SK-N-SH (cell line): ENCODE data around the gene BCL11A. TPM values are rescaled to one million over a fixed set of nuclear protein-coding genes. Genes with fewer than 3 reads are reported as not detected.

ENCODE experiments used
- CTCF ChIA-PET: fragments of 300-600, 350-600 bp; formaldehyde crosslinking; extraction: SDS; loops from one replicate; lab custom pipeline; 2021; lab: Yijun Ruan, JAX
- POLR2A ChIA-PET: fragments of 350-600 bp; sonication (Branson Sonifier 250); formaldehyde crosslinking; extraction: SDS; loops from one replicate; lab custom pipeline; 2020; ENCODE audit warnings: antibody characterized with exemption, inconsistent platforms; lab: Yijun Ruan, JAX
- DNase-seq: peaks from one replicate; pipeline ENCODE4 v3.0.0; 2012
- H2AFZ ChIP-seq: fragments of 200-600 bp; sonication (generic); 2 replicates; pipeline ENCODE4 v1.8.1; 2016; ENCODE audit warnings: antibody characterized with exemption, mild to moderate bottlenecking, low read depth
- H3F3A ChIP-seq: fragments of 200-600 bp; sonication (generic); replicated peaks from 2 replicates; pipeline ENCODE3; 2016; ENCODE audit warnings: antibody characterized with exemption, mild to moderate bottlenecking; ENCODE audit not compliant: insufficient read depth
- H3K27ac ChIP-seq, 2 experiments: fragments of 200-500 bp in 1 of 2; fragments of 200-600 bp in 1 of 2; sonication (Bioruptor generic) in 1 of 2; sonication (generic), shearing (Covaris generic) in 1 of 2; 2 replicates each; pipeline versions ENCODE4 v1.5.1 to v1.6.1; 2014 to 2016; ENCODE audit warnings: low read depth in 2 of 2, inconsistent platforms in 1 of 2, low read length in 1 of 2, mild to moderate bottlenecking in 1 of 2, mixed read lengths in 1 of 2
- H3K27me3 ChIP-seq: fragments of 200-600 bp; sonication (generic), shearing (Covaris generic); 2 replicates; pipeline ENCODE4 v1.6.1; 2016; ENCODE audit warnings: mixed run types; ENCODE audit not compliant: insufficient read depth
- H3K36me3 ChIP-seq, 2 experiments: fragments of 200-500 bp in 1 of 2; fragments of 200-600 bp in 1 of 2; sonication (Bioruptor generic) in 1 of 2; sonication (generic) in 1 of 2; replicated peaks in 1 of 2; 2 replicates each; pipeline versions ENCODE3 to v1.5.1; 2014 to 2016; ENCODE audit warnings: low read length in 1 of 2, mild to moderate bottlenecking in 1 of 2; ENCODE audit not compliant: insufficient read depth in 2 of 2, control insufficient read depth in 1 of 2
- H3K4me1 ChIP-seq, 2 experiments: fragments of 200-500 bp in 1 of 2; fragments of 200-600 bp in 1 of 2; sonication (Bioruptor generic) in 1 of 2; sonication (generic), shearing (Covaris generic) in 1 of 2; 2 replicates each; pipeline versions ENCODE4 v1.5.1 to v1.6.1; 2014 to 2016; ENCODE audit warnings: low read depth in 1 of 2, low read length in 1 of 2, mixed run types in 1 of 2; ENCODE audit not compliant: insufficient read depth in 2 of 2, control insufficient read depth in 1 of 2
- H3K4me2 ChIP-seq: fragments of 200-600 bp; sonication (generic), shearing (Covaris generic); 2 replicates; pipeline ENCODE4 v1.6.1; 2017; ENCODE audit warnings: mixed run types
- H3K4me3 ChIP-seq, 2 experiments: fragments of 200-500 bp in 1 of 2; fragments of 200-600 bp in 1 of 2; sonication (Bioruptor generic) in 1 of 2; sonication (generic), shearing (Covaris generic) in 1 of 2; 2 replicates each; pipeline versions ENCODE4 v1.5.1 to v1.8.1; 2014 to 2016; ENCODE audit warnings: low read depth in 2 of 2, inconsistent platforms in 1 of 2, low read length in 1 of 2, mild to moderate bottlenecking in 1 of 2, mixed read lengths in 1 of 2, moderate library complexity in 1 of 2
- H3K79me2 ChIP-seq: fragments of 200-600 bp; sonication (generic); 2 replicates; pipeline ENCODE4 v1.8.1; 2017; ENCODE audit warnings: mild to moderate bottlenecking; ENCODE audit not compliant: insufficient read depth
- H3K9ac ChIP-seq: fragments of 200-600 bp; sonication (generic); 2 replicates; pipeline ENCODE4 v1.6.1; 2017; ENCODE audit warnings: mixed run types
- H3K9me2 ChIP-seq: fragments of 200-600 bp; sonication (generic); 2 replicates; pipeline ENCODE4 v1.6.1; 2017; ENCODE audit warnings: mixed run types
- H3K9me3 ChIP-seq: fragments of 200-600 bp; sonication (generic); 2 replicates; pipeline ENCODE4 v1.6.1; 2017; ENCODE audit warnings: mixed run types, mild to moderate bottlenecking, moderate library complexity
- H4K20me1 ChIP-seq: fragments of 200-600 bp; sonication (generic); 2 replicates; pipeline ENCODE4 v1.6.1; 2017; ENCODE audit warnings: mild to moderate bottlenecking, mixed run types; ENCODE audit not compliant: insufficient read depth
- CHD2 ChIP-seq: fragments of 150-350 bp; IDR thresholded peaks from 2 replicates; pipeline ENCODE4 v1.6.1; 2018; ENCODE audit warnings: low read length; ENCODE audit not compliant: partially characterized antibody
- CTCF ChIP-seq: fragments of 200-600 bp; sonication (generic); IDR thresholded peaks from 2 replicates; pipeline ENCODE4 v1.6.1; 2017; ENCODE audit warnings: antibody characterized with exemption, mild to moderate bottlenecking, moderate library complexity
- EP300 ChIP-seq, 2 experiments: IDR thresholded peaks; 2 replicates each; pipeline versions ENCODE4 v1.4.0 to v1.6.1; 2012; ENCODE audit warnings: borderline replicate concordance in 1 of 2, low read depth in 1 of 2, low read length in 1 of 2
- EZH2phosphoT487 ChIP-seq: fragments of 200-600 bp; sonication (generic); IDR thresholded peaks from 2 replicates; pipeline ENCODE4 v1.6.1; 2017; ENCODE audit warnings: low read depth, mixed run types, mild to moderate bottlenecking, antibody characterized with exemption, moderate library complexity, borderline replicate concordance
- GABPA ChIP-seq: IDR thresholded peaks from 2 replicates; pipeline ENCODE4 v1.4.0; 2012; ENCODE audit warnings: low read depth, mild to moderate bottlenecking
- GATA2 ChIP-seq: sonication (generic); formaldehyde crosslinking; IDR thresholded peaks from 2 replicates; pipeline ENCODE4 v1.5.0; 2020; ENCODE audit warnings: mild to moderate bottlenecking, missing genetic modification reagents
- MEF2A ChIP-seq: IDR thresholded peaks from 2 replicates; pipeline ENCODE4 v1.4.0; 2012; ENCODE audit warnings: low read depth, borderline replicate concordance
- NFIC ChIP-seq: IDR thresholded peaks from 2 replicates; pipeline ENCODE4 v1.4.0; 2012; ENCODE audit warnings: borderline replicate concordance
- RAD21 ChIP-seq: IDR thresholded peaks from 2 replicates; pipeline ENCODE4 v1.6.1; 2012; ENCODE audit warnings: mild to moderate bottlenecking, low read length
- RXRA ChIP-seq: IDR thresholded peaks from 2 replicates; pipeline ENCODE4 v1.4.0; 2012; ENCODE audit warnings: low read depth, mild to moderate bottlenecking, borderline replicate concordance
- TCF12 ChIP-seq: IDR thresholded peaks from 2 replicates; pipeline ENCODE4 v1.4.0; 2012
- TEAD4 ChIP-seq: IDR thresholded peaks from 2 replicates; pipeline ENCODE4 v1.4.0; 2012; ENCODE audit warnings: mild to moderate bottlenecking, borderline replicate concordance; ENCODE audit not compliant: insufficient read depth
- YY1 ChIP-seq: IDR thresholded peaks from 2 replicates; pipeline ENCODE4 v1.4.0; 2012; ENCODE audit warnings: low read depth, mild to moderate bottlenecking
- WGBS: methylation state at CpG from one replicate; pipeline ENCODE4 v1.1.6; 2017; ENCODE audit warnings: low lambda C conversion rate; 5-methylcytosine and 5-hydroxymethylcytosine counted together
- polyA plus RNA-seq, 3 experiments: library from polyadenylated mRNA; depleted of rRNA; stranded (reverse); fragments of >200 nt; gene quantifications; 2 replicates each; pipeline ENCODE4 v1.2.3, GENCODE V29; 2012
- TF ChIP-seq, protein P1 (sequence below): IDR thresholded peaks from 2 replicates; pipeline ENCODE4 v1.4.0; 2012; ENCODE audit warnings: low read depth, borderline replicate concordance
- TF ChIP-seq, protein P2 (sequence below): IDR thresholded peaks from 2 replicates; pipeline ENCODE4 v1.4.0; 2012; ENCODE audit warnings: low read depth, borderline replicate concordance

Gene BCL11A
- polyA plus RNA-seq, 1 of the 3 experiments (the other 2 are of a cell fraction) = 1.9 TPM

- H3K79me2 ChIP-seq = no peaks in the 10 kb centered on the region
- no peak for DNase-seq
- H3K9me3 ChIP-seq = no peaks in the 10 kb centered on the region
- no peak overlapping the region for H3K4me2 ChIP-seq
- no peaks in the 10 kb centered on the region for H4K20me1 ChIP-seq
- no peaks in the 10 kb centered on the region for H3K27me3 ChIP-seq
- H3F3A ChIP-seq = no peaks in the 10 kb centered on the region
- TF ChIP-seq MEF2A = no peak
- no peak for TF ChIP-seq EP300 (IDR thresholded peaks at IDR 0.05; ENCODE audit: borderline replicate concordance in 1 of 2, low read depth in 1 of 2, low read length in 1 of 2)
- no peak for TF ChIP-seq CTCF
- TF ChIP-seq RAD21 = no peak
- TF ChIP-seq YY1 = no peak
- TF ChIP-seq TCF12 = no peak
- TF ChIP-seq CHD2 = no peak
- TF ChIP-seq GABPA = no peak
- TF ChIP-seq, protein P1, sequence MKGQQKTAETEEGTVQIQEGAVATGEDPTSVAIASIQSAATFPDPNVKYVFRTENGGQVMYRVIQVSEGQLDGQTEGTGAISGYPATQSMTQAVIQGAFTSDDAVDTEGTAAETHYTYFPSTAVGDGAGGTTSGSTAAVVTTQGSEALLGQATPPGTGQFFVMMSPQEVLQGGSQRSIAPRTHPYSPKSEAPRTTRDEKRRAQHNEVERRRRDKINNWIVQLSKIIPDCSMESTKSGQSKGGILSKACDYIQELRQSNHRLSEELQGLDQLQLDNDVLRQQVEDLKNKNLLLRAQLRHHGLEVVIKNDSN = no peak
- no peak for TF ChIP-seq GATA2 (CRISPR knock-in tag)
- TF ChIP-seq, protein P2, sequence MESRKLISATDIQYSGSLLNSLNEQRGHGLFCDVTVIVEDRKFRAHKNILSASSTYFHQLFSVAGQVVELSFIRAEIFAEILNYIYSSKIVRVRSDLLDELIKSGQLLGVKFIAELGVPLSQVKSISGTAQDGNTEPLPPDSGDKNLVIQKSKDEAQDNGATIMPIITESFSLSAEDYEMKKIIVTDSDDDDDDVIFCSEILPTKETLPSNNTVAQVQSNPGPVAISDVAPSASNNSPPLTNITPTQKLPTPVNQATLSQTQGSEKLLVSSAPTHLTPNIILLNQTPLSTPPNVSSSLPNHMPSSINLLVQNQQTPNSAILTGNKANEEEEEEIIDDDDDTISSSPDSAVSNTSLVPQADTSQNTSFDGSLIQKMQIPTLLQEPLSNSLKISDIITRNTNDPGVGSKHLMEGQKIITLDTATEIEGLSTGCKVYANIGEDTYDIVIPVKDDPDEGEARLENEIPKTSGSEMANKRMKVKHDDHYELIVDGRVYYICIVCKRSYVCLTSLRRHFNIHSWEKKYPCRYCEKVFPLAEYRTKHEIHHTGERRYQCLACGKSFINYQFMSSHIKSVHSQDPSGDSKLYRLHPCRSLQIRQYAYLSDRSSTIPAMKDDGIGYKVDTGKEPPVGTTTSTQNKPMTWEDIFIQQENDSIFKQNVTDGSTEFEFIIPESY = no peak
- TF ChIP-seq NFIC = no peak
- no peak for TF ChIP-seq TEAD4
- TF ChIP-seq EZH2phosphoT487 = no peak
- TF ChIP-seq RXRA = no peak
- 8% methylated on average over 2 of the region's 2 CpGs for WGBS
- no peaks in the 10 kb centered on the region for H3K9me2 ChIP-seq
- H3K27ac ChIP-seq = no peak overlapping the region
- ChIA-PET POLR2A (no interaction called here), CTCF (interaction anchor here (0.8 to 2.3 kb wide), 3 partner anchors 15 to 72 kb away, joined by 3 to 11 read pairs (median 3); no protein-coding TSS in a partner anchor)
- H3K9ac ChIP-seq = no peak overlapping the region
- H3K4me3 ChIP-seq = no peak overlapping the region
- no peaks in the 10 kb centered on the region for H3K36me3 ChIP-seq
- no peaks in the 10 kb centered on the region for H3K4me1 ChIP-seq
- no peak overlapping the region for H2AFZ ChIP-seq
These were observed 43.0 kb upstream of the BCL11A start for GRCh38 chr2:60596411-60596810.
